Measurements from ENCODE around the gene WDR5. TPM values are rescaled to one million over a fixed set of nuclear protein-coding genes. Genes with fewer than 3 reads are reported as not detected.

Gene WDR5
- total and polyA plus RNA-seq, 2 of the 13 experiments (the other 11 are each of a cell fraction or from before 2014, with no cell fraction given), result 34.3 TPM

GRCh38 chr9:134204991-134205578, 69.2 kb downstream of the WDR5 start (continued):
- peak; percentile 45; the same call in 1 of the 2 replicates for TF ChIP-seq ARID5B (CRISPR knock-in tag; IDR thresholded peaks at IDR 0.05)
- no peak for TF ChIP-seq TFAP4 (IDR thresholded peaks at IDR 0.05; ENCODE audit: borderline replicate concordance, low read depth)
- TF ChIP-seq GZF1 (CRISPR knock-in tag; IDR thresholded peaks at IDR 0.05), result no peak
- no peak for TF ChIP-seq KLF11 (CRISPR knock-in tag; IDR thresholded peaks at IDR 0.05)
- TF ChIP-seq MIER2 (CRISPR knock-in tag; IDR thresholded peaks at IDR 0.05), result no peak
- no peak for TF ChIP-seq ZNF256 (CRISPR knock-in tag; conservative IDR thresholded peaks at IDR 0.05)
- TF ChIP-seq NCOR1 (IDR thresholded peaks at IDR 0.05; ENCODE audit: borderline replicate concordance, low read length), result 0 out of 2 replicates have a peak, but pooled peaks have one; percentile 39
- peak; percentile 22; the same call in 1 of the 2 replicates for TF ChIP-seq MEF2D (CRISPR knock-in tag; IDR thresholded peaks at IDR 0.05)
- TF ChIP-seq PBX2 (CRISPR knock-in tag; IDR thresholded peaks at IDR 0.05), result no peak
- TF ChIP-seq ZNF589 (CRISPR knock-in tag; conservative IDR thresholded peaks at IDR 0.05), result no peak
- 0 out of 2 replicates have a peak, but pooled peaks have one; percentile 22 for TF ChIP-seq NCOA2 (CRISPR knock-in tag; IDR thresholded peaks at IDR 0.05)
- peak; percentile 64 for TF ChIP-seq KAT8 (CRISPR knock-in tag; IDR thresholded peaks at IDR 0.05)
- TF ChIP-seq ZNF318 (CRISPR knock-in tag; IDR thresholded peaks at IDR 0.05), result no peak
- peak; percentile 56; the same call in 1 of the 2 replicates for TF ChIP-seq ZNF772 (CRISPR knock-in tag; IDR thresholded peaks at IDR 0.05)
- no peak for TF ChIP-seq BATF2 (CRISPR knock-in tag; IDR thresholded peaks at IDR 0.05)
